HG02840 (cell line): ENCODE data around the gene RGS17.
"Not testable (repeated sequence)": the region's sequence is repeated elsewhere in the genome, so short reads cannot be mapped to it uniquely, and the experiment has no call there.

Source experiments
- ATAC-seq: cut with Tn5 transposase; IDR thresholded peaks from one replicate; pipeline ENCODE4 v1.9.1; 2021; ENCODE audit warnings: mild to moderate bottlenecking, moderate library complexity, moderate number of reproducible peaks; ENCODE audit not compliant: unreplicated experiment, low FRiP score

Gene RGS17

DNA sequence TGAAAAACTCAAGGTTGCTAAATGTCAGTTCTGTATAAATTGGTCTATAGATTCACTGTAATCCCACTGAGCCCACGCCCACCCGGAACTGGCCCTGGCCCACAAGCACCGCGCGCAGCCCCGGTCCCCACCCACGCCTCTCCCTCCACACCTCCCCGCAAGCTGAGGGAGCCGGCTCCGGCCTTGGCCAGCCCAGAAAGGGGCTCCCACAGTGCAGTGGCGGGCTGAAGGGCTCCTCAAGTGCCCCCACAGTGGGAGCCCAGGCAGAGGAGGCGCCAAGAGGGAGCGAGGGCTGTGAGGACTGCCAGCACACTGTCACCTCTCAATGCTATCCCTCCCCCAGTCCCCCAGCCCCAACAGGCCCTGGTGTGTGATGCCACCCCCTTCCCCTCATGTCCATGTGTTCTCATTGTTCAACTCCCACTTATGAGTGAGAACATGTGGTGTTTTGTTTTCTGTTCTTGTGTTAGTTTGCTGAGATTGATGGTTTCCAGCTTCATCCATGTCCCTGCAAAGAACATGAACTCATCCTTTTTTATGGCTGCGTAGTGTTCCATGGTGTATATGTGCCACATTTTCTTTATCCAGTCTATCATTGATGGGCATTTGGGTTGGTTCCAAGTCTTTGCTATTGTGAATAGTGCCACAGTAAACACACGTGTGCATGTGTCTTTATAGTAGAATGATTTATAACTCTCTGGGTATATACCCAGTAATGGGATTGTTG is 164.8 kb downstream of the RGS17 start:
- ATAC-seq: not testable (repeated sequence)

DNA sequence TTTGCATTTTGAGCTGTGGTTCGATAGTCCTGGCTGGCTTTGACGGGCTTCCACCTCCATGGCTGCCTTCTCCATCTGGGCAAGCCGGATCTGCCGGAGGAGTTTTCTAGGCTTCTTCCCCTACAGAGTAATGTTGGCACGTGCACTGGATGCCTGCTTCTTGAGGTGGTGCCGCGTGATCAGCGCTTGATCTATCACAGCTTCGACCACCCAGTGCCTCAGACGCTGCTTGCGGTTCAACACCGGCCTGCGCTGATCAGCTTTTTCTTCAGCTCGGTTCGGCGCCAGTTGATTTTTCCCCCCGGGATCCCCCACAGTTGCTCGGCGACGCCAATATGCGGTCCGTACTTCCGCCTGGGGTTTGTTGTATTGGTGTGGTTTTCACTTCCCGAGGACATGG is 171.7 kb downstream of the RGS17 start:
- ATAC-seq: no peak

DNA sequence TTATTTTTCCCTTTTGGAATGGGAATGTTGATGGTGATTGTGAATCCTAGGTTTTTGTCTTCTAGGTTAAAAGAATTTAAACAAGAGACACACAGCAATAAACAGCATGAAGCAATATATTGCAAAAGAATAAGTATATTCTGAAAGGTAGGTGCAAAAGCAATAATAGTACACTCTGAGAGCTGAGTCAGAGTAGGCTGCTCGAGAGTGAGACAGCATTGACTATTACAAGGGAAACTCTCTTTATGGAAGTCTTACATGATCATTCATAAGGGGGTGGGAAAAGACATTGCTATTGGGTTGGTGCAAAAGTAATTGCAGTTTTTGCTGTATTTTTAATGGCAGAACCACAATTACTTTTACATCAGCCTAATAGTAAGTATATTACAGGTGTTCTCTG is 173.3 kb downstream of the RGS17 start:
- no peak for ATAC-seq
